ENCODE measurements around the gene EXOC4.

GRCh38 chr7:133846203-133846945, 593.5 kb downstream of the EXOC4 start:
- TF ChIP-seq EZH2 (IDR thresholded peaks at IDR 0.05; ENCODE audit: borderline replicate concordance, low read length), result no peak
- no peak for TF ChIP-seq CTCF (IDR thresholded peaks at IDR 0.05; ENCODE audit: low read length)

Measured in OCI-LY1 (cell line).